AG08395 (cell line): Measurements from ENCODE around the gene ERMAP.

Experiments used
- DNase-seq: peaks from one replicate; pipeline ENCODE4 v3.0.0; 2012; ENCODE audit warnings: mixed read lengths, low spot score

The ERMAP gene

DNA sequence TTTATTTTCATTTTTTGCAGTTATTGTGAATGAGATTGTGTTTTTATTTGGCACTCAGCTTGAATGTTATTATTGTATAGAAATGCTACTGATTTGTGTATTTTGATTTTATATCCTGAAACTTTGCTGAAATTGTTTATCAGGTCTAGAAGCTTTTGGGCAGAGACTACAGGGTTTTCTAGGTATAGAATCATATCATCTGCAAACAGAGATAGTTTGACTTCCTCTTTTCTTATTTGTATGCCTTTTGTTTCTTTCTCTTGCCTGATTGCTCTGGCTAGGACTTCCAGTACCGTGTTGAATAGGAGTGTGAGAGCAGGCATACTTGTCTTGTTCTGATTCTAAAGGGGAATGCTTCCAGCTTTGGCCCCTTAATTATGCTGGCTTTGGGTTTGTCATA is 56.7 kb downstream of the ERMAP start:
- DNase-seq = no peak

DNA sequence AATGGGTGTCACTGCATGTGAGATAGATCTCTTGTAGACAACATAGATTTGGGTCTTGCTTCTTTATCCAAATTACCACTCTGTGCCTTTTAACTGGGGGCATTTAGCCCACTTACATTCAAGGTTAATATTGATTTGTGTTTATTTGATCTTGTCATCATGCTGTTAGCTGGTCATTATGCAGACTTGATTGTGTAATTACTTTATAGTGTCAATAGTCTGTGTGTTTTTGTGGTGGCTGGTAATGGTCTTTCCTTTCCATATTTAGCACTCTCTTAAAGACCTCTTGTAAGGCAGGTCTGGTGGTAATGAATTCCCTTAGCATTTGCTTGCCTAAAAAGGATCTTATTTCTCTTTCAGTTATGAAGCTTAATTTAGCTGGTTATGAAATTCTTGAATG is 59.1 kb downstream of the ERMAP start:
- DNase-seq = no peak

DNA sequence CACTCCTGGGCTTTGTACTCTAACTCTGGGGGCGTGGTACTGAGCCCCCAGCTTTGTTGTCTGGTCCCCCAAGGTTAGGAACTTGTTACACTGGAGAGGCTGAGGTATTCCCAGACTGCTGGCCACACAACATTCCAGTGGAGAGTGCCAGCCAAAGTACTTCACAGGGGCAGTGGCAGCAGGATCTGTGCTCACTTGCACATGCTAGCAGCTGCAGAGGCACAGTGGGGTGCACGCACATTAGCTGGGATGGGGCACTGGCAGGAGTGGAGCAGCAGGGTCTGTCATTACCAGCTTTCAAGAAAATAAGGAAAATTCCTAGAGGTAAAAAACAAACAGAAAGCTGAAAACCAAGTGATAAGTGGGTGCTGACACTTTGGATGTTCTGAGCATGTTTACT is 60.5 kb downstream of the ERMAP start:
- DNase-seq = no peak

DNA sequence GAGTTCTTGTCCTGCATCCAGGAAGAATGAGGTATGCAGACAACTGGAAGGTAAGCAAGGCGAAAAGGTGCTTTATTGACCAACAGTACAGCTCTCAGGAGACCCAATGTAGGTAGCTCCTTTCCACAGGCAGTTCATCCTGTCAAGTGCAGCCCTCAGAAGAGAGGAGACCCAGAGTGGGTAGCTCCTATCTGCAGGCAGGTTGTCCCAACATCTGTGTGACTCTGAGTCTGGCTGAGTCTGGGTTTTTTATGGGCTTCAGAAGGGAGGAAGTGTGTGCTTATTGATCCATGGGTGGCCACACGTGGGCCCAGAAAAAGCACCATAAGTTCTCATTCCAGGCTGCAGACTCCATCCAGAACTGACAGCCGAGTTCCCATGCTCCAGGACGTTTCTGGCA is 63.5 kb downstream of the ERMAP start:
- no peak for DNase-seq

DNA sequence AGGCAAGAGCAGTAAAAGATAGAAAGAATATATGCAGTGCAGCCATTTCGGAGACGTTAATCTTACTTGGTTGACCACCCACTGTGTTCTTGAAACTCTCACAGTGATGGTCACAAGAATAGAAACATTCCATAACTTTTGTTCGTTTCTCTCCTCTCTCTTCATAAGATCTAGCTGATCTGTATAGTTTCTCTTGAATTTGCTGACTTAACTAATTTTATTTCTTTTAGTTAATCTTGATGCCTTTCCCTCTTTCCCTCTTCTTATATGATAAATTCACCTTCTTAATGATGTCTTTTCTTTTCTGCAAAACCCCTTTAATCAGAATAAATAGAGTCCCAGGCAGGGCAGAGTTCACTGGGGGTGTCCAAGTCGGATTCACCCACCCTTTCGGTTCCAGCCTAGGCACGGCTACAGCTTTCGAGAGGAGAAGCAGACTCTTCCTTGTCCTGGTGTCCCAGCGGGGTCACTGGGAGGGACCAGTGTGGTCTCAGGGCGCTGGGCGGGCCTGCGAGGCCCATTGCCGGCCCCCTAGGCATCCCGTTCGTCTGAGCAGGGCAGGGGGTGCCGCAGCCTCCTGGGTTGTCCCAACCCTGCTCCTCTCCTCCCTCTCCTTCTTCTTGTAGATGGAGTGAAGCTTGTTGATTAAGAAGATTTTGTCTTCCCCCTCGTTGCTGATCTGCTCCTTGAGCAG is 69.3 kb downstream of the ERMAP start:
- no peak for DNase-seq

DNA sequence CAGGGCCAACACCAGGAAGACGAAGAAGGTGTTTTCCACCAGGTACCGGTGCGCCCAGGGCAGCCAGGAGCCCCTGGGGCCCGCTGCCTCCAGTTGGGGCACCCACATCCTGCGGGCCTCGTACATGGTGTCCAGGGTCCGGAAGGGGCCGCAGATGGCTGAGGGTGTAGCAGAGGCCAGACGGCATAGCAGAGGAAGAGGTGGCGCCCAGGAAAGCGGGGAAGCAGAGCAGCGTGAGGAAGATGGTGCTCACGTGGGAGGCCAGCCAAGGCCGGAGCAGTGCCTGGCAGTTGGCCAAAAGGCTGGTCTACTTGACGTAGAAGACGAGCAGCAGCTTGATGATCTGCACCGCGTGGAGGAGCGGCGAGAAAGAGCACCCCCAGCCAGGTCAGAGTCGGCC is 69.9 kb downstream of the ERMAP start:
- DNase-seq = no peak

DNA sequence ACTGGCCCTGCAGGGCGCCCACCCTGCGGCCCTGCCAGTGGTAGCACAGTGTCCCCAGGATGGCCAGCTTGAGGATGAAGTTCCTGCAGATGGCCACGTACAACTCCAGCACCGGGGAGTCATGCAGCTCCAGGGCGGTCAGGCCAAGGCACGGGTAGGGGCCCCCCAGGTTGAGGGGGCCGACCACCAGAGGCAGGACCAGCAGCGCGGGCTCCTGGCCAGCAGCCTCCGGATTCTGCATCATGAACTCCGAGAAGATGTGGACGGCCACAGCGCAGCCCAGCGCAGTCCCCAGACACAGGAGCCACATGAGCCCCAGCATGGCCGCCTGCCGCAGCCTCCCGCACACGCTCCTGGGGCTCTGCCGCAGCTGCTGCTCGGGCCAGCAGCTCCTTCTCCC is 70.4 kb downstream of the ERMAP start:
- no peak for DNase-seq

DNA sequence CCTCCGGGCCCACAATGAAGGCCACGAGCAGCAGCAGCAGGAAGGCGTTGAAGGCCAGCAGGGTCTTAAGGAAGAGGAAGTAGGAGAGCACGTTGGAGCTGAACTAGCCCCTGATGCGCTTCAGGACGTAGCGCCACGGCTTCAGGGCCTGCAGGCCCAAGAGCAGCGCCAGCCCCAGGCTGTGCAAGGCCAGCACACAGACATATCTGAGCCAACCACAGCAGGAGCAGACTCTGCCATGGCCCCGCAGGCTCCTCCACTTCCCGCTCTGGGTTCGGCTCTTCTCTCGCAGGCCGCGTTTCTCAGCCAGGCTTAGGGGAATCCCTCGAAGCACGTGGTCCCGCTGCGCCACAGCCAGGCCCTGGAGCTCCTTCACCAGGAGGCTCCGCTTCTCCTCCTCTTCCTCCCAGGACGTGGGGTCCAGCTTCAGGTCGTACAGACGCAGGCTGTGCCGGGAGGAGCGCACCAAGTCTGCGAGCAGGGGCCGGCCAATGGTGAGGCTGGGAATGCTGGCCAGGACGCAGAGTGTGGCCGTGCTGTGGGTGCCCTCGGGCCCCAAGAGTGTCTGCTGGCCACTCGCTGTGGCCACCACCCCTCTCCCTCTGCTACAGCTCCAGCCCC is 71.2 kb downstream of the ERMAP start:
- DNase-seq = no peak

DNA sequence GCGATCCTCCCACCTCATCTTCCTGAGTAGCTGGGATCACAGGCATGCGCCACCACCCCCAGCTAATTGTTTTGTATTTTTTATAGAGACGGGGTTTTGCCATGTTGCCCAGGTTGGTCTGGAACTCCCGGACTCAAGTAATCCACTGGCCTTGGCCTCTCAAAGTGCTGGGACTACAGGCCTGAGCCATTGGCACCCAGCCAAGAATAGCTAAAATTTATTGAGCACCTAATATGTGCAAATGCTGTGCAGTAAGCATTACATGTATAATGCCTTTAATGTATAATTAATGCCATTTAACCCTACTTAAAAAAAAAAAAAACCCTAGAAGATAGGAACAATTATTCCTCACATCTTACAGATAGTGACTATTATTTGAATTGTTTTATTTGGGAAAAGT is 72.3 kb downstream of the ERMAP start:
- no peak for DNase-seq

DNA sequence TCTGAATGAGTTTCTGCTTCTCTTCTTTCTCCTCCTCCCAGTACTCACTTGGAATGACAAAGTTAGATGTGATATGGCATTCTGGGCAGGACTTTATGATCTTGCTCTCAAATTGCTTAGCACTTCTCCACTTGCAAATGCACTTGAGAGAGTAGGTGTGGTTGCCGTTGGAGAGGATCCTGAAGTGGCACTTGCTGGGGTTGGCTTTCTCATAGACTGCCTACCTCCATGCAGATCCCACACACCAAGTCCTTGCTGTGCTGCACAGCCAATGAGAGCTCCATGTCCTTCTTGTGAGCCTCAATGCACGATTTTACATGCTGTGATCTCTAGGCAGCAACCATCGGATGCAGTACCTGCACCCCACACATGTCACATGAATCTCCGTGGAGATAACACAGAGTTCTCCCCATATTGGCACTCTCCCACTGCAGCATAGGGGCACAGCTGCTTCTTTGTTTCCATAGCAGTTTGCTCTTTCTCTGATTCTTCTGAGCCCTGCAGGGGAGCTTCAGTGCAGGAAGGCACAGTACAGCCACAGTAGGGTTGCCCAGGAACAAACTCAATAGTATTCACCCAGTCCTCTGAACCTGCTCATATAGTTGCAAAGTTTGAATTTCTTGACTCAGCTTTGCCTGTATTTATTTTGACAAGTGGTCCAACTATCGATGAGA is 74.7 kb downstream of the ERMAP start:
- no peak for DNase-seq
